Skeletal muscle cell (primary cell): ENCODE results near the gene SAAL1.
"Not testable (repeated sequence)": the region's sequence is repeated elsewhere in the genome, so short reads cannot be mapped to it uniquely, and the experiment has no call there.

ENCODE experiments used
- DNase-seq: peaks from one replicate; pipeline ENCODE4 v3.0.0-alpha.2; 2010; ENCODE audit warnings: low read depth
- H3K4me3 ChIP-seq: 2 replicates; pipeline ENCODE4 v1.5.1; 2011; ENCODE audit warnings: low read depth, mild to moderate bottlenecking, control low read depth, low read length, moderate library complexity

Gene SAAL1

DNA sequence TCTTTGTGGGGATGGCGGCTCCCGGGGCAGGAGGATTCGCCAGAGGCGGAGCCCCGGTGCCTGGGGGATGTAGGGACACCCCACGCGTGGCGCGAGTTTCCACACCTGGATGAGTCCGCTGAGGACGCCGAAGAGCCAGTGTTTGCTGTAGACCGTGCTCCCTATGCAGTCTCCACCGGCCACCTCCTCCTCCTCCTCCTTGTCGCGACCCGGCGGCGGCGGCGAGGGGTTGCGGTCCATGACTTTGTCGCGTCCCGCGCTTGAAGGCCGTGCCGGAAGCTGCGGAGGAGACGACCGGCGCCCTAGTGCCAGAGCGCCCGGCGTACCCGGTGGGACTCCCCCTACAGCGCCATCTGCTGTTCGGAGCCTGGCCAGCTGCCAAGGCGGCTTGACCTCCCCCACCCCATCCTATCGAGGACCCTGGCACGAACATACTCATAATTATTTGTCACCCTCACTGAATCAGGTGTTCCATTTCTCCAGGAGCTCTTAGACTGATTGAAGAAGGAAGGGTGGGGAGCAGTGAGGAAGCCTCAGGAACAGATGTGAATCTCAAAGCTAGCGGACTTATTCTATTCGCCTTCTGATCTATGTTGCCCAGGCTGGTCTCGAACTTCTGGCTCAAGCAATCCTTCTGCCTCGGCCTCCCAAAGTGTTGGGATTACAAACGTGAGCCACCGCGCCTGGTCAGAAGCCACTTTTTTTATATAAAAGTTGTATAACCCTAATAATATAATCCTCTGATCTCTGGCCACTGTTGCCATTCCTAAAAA lies at the start of gene SAAL1:
TSS of gene SAAL1 (minus strand) at position 281 of the 773 bp plus-strand sequence. CDS start at position 240, 41 bp downstream.
- H3K4me3 ChIP-seq, result peak within 1 kb of the TSS; percentile 98

DNA sequence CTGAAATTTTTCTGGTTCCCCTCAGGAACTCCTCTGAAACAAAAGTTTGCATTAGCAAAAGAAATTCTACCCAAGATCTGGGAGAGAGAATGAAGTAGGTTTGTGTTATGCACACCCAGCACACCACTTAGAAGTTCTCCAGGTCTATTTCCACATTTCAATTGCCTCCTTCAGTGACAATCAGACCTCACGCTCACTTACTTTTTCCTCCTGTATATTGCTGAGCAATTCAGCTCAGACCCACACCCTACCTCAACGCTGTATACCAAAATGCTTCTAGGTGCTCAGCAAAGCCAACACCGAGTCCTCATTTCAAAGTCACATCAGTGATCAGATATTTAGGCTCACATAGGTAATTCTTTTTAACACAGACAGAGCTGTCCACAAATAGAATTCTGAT lies 45.7 kb upstream of the SAAL1 start:
- DNase-seq, result no peak
- no peak overlapping the region for H3K4me3 ChIP-seq

More for the DNA sequence above, at the start of gene SAAL1:
- peak; percentile 31 for DNase-seq

GRCh38 chr11:18145837-18146236 lies 40.0 kb upstream of the SAAL1 start:
- DNase-seq, result no peak
- no peak overlapping the region for H3K4me3 ChIP-seq

GRCh38 chr11:18145025-18145424 lies 39.1 kb upstream of the SAAL1 start:
- no peak for DNase-seq
- no peak overlapping the region for H3K4me3 ChIP-seq

- H3K4me3 ChIP-seq, result no peak overlapping the region
- DNase-seq, result no peak
These were observed 38.4 kb upstream of the SAAL1 start for GRCh38 chr11:18144243-18144642.

DNA sequence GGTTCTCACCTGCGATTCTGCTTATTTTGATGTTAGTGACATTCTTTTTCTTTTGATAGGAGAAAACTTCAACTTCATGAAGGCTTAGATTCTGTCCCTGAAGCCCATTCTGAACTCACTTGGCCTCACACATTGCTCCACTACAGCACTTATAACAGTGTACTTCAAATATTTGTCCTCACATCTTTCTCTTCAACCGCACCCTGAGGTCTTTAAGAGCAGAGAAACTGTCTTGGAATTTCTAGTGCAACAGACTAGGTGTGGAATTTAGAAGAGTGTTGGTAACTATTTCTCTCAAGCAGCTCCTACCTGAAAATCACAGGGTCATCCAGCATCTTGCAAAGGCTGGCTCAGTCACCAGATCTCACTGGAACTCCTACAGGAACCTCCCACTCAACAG lies 34.3 kb upstream of the SAAL1 start:
- H3K4me3 ChIP-seq, result no peak overlapping the region
- DNase-seq, result no peak

DNA sequence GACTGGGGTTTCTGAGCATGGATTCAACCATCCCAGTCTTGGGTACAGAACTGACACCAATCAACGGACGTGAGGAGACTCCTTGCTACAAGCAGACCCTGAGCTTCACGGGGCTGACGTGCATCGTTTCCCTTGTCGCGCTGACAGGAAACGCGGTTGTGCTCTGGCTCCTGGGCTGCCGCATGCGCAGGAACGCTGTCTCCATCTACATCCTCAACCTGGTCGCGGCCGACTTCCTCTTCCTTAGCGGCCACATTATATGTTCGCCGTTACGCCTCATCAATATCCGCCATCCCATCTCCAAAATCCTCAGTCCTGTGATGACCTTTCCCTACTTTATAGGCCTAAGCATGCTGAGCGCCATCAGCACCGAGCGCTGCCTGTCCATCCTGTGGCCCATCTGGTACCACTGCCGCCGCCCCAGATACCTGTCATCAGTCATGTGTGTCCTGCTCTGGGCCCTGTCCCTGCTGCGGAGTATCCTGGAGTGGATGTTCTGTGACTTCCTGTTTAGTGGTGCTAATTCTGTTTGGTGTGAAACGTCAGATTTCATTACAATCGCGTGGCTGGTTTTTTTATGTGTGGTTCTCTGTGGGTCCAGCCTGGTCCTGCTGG lies 31.4 kb upstream of the SAAL1 start:
- no peak for DNase-seq
- H3K4me3 ChIP-seq, result no peak overlapping the region

DNA sequence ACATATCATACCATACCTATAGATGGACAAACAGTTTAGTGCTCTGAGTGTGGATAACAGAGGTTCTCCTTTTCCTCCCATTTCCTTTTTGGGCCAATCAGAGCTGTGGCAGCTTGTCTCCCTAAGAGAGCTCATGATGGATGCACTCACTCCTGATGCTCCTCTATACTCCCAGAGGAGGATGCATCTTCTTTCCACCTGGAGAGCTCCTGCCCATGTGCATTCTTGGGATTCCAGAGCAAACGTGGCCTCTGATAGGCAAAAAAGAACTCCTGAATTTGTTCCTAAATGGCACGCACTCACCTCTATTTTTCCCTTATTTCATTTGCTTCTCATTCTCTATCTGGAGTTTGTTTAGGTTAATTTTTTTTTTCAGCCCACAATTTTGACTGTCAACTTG lies 29.4 kb upstream of the SAAL1 start:
- no peak for DNase-seq
- H3K4me3 ChIP-seq, result no peak overlapping the region

GRCh38 chr11:18132341-18132740 lies 26.5 kb upstream of the SAAL1 start, which contains the start of gene MRGPRX3:
Gene MRGPRX3 (plus strand): TSS chr11:18132571. CDS start chr11:18137203, 4,632 bp downstream.
- DNase-seq, result no peak
- H3K4me3 ChIP-seq, result no peak within 1 kb of the TSS

GRCh38 chr11:18131115-18131514 lies 25.2 kb upstream of the SAAL1 start:
- not testable (repeated sequence) for H3K4me3 ChIP-seq, DNase-seq

- not testable (repeated sequence) for H3K4me3 ChIP-seq, DNase-seq
These were observed 15.5 kb upstream of the SAAL1 start for GRCh38 chr11:18121331-18121828.

- no peak for DNase-seq
- no peak overlapping the region for H3K4me3 ChIP-seq
These were observed 9.7 kb upstream of the SAAL1 start for GRCh38 chr11:18115360-18116127.

- no peak overlapping the region for H3K4me3 ChIP-seq
- DNase-seq, result no peak
These were observed 5.1 kb upstream of the SAAL1 start for GRCh38 chr11:18111005-18111404.

DNA sequence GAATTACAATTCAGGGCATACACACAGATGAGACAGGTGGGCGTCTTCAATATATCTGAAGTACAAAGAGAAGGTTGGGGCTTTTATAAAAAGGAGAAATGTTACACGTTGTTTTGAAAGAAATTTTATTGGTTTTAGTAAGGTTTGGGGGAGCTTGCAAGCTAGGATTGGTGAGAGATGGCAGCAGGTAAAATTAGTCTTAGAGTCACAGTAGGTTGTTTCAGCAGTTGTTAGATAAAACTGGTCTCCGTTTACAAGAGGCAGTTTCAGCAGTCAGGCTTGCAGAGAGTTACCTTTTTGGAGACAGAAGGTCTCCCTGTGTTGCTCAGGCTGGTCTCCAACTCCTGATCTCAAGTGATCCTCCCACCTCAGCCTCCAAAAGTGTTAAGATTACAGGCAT lies 2.4 kb upstream of the SAAL1 start:
- no peak for DNase-seq
- H3K4me3 ChIP-seq, result no peak overlapping the region

- no peak overlapping the region for H3K4me3 ChIP-seq
- DNase-seq, result no peak
These were observed 806 bp upstream of the SAAL1 start for GRCh38 chr11:18106688-18107087.

GRCh38 chr11:18105086-18105801 lies 638 bp downstream of the SAAL1 start:
- peak overlapping the region; percentile 98 for H3K4me3 ChIP-seq
- DNase-seq, result no peak

DNA sequence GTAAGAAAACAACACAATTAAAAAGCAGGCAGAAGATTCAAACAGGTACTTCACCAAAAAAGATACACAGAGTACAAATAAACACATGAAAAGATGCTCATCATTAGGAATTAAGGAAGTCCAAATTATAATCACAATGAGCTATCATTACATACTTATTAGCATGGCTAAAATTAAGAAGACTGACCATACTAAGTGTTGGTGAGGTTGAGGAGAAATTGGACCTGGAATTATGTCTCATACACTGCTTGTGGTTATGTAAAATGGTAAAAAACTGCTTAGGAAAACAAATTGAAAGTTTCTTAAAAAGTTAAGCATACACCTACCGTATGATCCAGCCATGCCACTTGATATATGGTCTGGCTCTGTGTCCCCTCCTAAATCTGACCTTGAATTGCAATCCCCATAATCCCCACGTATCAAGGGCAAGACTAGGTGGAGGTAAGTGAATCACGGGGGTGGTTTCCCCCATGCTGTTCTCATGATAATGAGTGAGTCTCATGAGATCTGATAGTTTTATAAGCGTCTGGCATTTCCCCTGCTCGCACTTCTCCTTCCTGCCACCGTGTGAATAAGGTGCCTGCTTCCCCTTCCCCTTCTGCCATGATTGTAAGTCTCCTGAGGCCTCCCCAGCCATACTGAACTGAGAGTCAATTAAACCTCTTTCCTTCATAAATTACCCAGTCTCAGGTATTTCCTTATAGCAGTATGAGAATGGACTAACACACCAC lies 4.8 kb downstream of the SAAL1 start:
- DNase-seq, result no peak
- no peak overlapping the region for H3K4me3 ChIP-seq

DNA sequence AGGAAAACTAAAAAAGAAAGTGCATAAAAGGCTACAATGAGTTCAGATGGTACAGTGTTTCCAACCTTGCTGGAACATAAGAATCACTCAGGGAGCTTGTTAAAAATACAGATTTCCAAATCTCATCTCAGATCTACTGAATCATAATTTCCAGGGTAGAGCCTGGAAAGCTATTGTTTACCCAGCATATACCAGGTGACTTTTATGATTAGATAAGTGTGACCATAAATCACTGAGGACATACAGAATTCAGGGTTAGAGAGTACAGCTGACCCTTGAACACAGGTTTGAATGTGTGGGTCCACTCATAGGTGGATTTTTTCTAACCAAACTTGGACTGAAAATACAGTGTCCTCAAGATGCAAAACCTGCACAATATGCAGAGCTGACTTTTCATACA lies 11.9 kb downstream of the SAAL1 start:
- no peak for DNase-seq
- no peak overlapping the region for H3K4me3 ChIP-seq

DNA sequence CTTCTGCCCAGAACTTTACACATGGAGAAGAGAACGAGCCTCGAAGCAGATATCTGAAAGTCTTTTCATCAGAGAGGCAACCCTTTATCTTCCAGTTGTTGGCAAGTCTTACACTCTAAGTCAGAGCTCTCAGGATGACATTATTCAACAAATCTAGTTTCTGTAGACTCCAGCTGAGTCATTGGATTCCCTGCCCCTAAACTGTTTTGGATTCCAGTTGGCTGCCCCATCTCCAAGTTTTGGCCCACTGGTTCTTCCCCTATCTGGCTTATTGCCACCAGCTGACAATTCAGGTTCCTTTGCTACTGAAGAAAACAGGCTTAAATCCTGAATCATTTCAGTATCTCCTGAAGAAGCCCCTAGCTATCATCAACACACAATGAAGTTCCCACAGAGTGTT lies 14.2 kb downstream of the SAAL1 start:
- DNase-seq, result no peak
- no peak overlapping the region for H3K4me3 ChIP-seq
